Limb (tissue), 2 donors: ENCODE measurements around the gene KLF12.

Experiments
- DNase-seq, 2 donors: peaks; one replicate each; pipeline ENCODE4 v3.0.0-alpha.2; 2016; ENCODE audit errors: extremely low spot score in 2 of 2

Gene KLF12

DNA sequence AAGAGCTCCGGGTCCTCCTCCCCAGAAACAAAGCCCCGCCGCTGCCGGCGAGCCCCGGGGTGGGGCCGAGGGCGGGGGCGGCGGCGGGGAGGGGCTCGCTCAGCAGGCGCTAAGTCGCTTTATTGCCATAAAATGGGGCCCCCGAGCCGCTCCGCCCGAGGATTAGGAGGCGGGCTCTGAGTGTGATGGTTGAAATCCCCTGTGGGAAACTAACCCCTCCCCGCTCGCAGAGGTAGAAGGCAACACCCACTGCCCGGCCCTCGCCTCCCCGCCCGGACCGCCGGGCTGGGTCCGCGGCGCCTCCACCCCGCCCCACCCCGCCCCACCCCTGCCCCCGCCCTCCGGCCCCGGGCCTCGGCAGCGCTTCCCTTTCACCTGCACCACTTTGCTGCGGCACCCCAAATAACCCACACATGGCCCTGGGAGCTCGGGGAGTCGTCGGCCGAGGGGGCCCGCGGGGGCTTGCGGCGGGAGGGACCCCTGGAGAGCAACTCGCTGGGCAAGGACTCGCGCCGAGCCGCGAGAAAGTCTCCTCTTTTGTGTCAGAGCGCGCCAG lies at the start of gene KLF12:
TSS of gene KLF12 (minus strand) at position 184 of the 556 bp plus-strand sequence.
- DNase-seq, result peak; percentile 92

DNA sequence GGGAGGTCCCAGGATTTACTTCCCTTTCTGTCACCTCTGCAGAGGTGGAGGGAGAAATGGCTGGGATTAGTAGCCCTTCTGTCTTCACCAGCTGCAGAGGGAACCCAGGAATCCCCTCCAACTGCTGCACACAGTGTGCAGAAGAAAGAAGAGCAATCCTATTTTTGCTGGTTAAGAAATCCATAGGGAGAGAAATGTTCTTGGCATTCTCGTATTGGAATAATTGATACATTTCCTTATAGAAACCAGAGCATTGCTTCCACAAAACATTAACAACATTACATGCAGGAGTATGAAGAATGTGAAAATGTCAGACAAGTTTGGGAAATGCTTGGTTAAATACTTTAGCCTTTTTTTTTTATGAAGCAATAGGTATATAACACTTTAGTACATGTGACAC lies 48.3 kb upstream of the KLF12 start:
- no peak for DNase-seq

DNA sequence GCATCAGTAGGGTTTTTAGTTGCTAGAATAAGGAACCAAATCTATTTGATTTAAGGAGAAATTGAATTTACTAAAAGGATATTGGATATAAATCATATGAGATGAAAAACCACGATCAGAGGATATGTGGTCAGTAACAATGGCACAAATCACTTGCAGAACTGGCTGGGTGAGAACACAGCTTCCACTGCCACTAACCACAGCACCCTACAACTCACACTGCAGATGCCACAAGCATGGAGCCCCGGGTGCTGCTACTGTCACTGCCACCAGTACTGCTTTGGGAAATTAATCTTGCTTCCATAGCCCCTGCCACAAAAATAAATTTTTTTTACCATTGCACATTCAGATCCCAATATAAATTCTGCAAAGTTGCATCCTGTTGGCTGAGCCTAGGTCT lies 40.6 kb upstream of the KLF12 start:
- no peak for DNase-seq

DNA sequence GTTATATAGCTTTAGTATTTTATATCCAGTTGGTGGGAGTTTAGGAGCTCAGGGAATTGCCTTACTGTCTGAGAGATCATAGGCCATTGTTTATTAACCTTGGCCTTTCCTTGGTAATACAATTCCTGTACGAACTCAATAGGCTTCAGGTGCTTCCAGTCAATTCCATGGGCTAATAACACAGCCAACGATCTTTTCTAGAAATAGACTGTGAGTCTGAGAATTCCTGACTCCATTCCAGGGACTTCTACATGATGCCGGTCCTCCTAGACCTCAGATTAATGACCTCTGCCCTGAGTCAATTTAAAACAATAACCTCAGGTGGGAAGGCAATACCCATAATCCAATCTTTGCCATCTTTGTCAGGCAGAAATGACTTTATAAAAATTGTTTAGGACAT lies 39.6 kb upstream of the KLF12 start:
- DNase-seq, result no peak

DNA sequence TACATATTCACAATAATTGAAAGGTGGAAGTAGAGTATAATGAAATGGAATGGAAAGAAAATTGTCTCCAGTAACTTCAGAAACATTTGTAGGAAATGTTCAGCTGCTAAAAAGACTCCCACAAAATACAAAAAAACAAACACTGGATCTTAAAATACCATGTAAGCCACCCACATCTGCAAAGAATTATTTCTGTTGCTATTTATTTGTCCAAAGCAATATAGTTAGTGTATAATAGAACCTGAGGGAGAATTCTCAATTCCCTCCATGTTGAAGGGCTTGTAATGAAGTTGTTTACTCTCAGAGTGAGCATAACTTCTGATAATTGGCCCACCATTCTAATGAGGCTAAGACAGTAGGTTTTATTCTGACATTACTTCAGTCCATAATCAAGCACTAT lies 37.4 kb upstream of the KLF12 start:
- no peak for DNase-seq

DNA sequence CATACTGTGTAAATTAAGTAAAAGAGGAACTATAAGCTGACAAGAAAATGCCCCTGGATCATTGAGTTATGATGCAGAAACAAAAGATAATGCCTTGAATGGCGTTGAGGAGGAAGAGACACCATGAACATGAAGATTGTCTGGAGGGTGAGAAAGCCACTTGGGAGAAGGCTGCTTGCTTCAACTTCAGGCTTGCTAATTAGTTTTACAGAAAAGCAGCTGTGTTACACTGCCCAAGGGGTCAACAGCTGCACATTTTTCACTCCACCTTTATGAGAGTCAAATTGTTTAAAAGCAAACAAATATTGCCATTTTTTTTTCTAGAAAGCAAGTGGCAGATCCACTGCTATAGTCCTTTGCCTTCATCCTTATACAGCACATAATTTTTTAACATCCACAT lies 35.5 kb upstream of the KLF12 start:
- DNase-seq, result no peak

DNA sequence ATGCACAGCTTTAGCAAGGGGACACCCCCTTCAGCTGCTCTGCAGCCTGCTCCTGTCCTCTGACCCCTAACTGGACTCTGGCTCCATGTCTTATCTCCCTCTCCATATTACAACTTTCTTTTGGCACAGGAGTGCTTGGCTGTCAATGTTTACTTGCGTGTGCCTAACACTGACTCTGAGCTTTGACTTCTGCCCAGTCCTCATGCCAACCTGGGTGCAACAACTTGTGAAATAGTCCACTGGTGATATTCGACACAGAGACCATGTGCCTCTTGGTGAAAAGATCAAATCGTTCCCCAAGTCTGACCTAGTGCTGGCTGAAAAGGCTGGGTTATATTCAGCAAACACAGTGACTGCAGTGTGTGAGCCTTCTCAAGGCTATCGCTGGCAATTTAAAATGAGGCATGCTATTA lies 34.1 kb upstream of the KLF12 start:
- DNase-seq, result no peak

DNA sequence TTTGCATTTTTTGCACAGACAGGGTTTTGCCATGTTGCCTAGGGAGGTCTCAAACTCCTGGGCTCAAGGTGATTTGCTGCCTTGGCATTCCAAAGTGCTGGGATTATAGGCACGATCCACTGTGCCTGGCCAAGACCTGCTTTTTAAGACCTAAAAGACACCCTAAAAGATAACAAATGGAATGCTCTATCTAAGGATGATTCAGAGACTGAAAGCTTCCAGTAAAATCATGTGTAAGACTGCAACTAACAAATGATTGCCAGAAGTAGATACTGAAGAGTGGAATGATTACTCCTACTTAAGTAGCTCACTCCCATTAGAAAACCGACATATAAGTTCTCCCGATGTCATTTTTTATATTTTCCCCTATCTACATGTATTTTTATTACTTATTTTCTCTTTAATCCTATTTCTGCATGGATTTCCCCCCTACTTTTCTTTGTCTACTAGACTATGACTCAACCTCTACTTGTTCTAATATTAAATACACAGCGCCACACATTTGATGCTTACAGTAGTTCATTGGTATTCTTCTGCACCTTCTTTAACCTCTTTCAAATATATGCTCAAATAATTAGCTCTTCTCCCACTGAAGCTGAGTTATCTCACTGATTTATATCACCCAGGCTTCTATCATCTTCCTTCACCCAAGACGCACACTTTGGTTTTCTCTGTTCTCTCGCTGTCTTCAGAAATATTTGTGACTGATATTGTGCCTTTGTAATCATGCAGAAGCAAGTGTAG lies 32.2 kb upstream of the KLF12 start:
- DNase-seq, result no peak

DNA sequence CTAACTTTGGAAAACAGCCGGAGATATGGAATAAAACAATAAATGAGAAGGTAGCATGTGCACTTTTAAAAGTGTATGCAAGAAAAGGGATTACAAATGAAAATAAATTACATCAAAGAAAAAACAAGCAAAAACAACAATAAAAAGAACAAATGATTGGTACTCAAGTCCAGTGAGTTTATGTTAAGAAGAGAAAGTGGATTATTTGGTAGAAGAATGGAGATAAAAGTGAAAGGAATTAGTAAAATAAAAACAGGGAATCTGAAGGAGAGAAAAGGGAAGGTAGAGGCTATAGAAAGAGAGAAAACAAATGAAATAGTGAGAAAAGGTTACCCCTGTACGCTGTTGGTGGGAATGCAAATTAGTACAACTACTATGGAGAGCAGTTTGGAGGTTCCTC lies 28.6 kb upstream of the KLF12 start:
- DNase-seq, result no peak

DNA sequence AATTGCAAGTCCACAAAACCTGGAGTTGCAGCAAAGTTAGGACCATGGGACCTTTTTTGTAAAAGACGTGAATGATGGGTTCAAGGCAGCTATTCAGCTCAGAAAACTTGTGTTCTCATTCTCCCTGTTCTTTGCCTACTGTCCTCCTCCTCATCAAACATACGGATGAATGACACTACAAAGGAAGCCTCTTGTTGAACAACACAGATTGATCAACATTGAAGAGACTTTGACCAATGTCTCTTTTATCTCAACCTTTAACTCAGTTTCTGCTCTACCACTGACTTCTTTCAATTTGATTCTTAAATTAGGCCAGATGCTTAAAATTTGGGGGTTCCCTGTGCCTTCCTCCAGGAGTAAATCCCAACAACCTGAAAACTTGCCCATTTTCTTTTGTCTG lies 27.9 kb upstream of the KLF12 start:
- DNase-seq, result no peak

DNA sequence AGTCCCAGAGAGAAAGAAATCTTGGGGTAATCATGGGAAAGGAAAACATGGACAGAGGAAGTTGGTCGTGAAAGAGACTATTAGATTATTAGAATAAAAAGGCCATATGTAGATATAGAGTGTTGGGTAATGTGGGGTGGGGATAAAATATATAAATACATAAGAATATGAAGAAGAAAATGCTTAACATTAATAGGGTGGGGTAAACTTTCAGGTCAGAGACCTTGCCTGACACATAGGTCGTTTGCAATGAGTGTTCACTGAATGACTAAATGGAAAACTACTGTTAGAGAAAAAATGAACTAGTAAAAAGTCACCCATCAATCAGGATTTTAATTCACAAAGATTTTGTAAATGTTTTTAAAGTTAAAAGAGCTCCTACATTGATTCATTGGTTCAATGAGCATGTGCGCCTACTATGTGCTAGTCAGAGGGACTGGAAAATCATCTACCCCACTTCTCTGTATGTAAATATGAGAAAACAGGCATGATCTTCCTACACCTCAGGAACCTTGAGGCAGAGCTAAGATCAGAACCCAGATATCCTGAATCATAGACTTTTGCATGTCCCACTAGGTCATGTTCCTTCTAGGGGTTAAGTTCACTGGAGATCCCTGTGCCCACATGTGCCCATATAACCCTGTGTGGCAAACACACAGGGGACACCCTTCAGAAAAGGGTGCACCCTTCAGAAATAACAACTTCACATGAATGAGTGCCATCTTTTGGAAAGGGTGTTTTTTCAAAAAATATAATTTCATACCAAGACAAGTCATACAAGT lies 24.6 kb upstream of the KLF12 start:
- DNase-seq, result no peak

DNA sequence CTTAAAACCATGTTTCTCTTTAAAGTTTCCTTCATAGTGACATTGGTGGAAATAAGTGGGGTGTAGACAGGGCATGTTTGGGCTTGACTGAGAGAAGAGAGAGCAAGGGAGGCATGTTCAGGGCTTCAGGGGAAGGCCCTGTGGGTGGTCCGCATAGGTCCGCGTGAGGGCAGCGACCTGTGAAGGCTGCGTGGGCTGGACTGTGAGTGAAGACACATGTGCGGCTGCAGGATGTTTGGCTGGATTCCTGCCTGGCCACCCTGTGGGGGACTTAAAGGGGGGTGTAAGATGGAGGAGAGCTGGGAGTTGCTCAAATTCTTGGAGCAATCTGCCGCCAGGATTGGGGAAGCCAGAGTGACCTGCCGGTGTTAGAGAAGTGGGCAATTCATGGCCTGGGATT lies 23.8 kb upstream of the KLF12 start:
- peak in 1 of 2 donors; percentile 42 for DNase-seq

DNA sequence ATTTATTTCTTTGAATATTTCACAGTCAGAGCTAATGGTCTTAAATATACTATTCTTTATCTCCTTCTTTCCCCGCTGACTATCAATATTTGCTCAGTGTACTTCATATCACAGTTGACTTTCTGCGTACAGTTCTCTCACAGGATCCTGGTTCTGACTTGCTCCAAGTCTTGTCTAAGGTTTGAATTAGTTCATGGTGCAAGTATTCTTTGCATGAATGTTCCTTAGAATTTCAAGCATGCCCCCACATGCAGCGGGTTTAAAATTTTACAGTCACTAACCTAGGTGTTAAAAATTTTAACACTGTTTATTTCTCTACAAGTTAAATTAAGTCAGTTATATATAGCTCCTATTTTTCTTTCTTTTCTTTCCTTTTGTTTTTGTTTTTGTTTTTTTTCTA lies 20.8 kb upstream of the KLF12 start:
- DNase-seq, result no peak

DNA sequence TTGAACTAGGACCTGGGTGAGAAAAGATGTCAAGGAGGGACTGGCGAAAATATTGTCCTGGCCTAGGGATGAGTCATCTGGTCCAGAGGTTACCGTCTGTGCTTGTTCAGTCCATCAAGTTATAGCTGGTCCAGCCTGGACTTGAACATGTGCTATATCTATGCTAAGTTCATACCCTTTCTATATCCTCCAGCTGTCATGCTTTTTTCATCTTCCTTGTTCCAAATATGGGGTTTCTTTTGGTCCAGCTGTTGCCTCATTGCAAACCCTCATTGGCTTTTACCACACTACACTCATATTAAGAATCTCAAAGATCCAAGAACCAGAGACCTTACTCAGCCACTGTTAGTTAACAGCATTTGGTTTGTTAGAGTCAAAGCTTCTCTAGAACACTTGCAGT lies 19.1 kb upstream of the KLF12 start:
- DNase-seq, result no peak

DNA sequence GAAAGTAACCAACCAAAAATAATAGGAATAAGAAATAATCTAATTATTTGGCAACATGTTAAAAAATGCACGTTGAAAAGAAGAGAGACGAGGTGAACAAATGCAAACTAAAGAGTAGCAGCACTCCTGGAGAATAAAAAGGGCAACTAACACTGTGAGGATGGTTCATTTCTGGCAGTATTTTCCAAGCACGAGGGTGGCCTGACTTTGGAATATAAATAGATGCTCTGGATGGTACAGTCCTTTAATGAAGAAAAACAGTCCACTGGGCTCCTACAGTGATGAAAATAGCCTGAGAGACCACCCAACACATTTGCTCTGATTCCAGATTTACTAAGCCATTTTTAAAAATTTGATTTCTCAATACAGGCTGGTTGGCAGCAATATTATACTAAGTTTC lies 17.7 kb upstream of the KLF12 start:
- DNase-seq, result no peak

DNA sequence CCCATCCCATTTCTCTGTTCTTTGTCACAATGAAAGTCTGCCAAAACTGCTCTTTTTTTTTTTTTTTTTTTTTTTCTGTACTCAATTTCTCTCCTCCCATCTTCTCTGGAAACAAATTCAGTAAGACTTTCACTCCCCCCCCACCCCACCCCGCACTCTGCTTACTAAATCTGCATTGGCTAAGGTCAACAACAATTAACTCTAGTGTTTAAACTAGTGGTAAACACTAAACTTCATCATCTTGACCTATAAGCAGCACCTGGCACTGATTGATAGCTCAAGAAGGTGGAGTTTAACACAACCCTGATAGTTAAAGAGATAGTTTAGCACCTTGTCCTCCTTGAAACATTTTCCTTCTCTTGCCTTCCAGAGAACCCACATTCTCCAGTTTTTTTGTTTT lies 14.1 kb upstream of the KLF12 start:
- no peak for DNase-seq

DNA sequence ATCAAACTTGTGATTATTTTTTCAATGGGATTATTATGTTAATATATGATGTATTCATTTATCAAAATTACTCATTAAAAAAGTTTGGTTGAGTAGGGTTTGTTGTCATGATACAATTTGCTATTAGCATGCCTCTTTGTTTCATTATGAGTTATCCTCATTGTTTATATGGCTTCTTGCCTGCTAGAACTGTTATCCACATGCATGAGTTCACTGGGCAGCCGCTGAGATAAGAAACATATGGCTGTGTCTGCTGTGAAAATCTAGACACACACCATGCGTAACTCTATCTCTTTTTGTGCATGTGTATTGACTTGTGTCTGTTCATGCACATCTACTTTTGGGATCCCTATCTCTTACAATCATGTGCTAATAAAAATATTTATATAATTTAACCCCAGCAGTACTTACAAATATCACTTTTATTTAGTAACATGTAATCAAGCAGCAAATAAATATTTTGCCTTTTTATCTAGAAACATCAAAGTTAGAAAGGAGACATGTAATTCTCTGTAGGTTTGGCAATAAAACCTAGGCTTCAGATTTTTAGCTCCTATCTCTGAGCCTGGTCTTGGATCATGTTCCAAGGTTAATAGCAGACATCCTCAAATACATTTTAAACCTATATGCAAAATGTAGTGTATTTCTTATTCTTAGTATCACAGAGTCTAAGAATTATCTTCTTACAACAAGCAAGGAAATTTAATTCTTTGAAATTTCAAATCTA lies 11.2 kb upstream of the KLF12 start:
- peak in 1 of 2 donors; percentile 55 for DNase-seq

DNA sequence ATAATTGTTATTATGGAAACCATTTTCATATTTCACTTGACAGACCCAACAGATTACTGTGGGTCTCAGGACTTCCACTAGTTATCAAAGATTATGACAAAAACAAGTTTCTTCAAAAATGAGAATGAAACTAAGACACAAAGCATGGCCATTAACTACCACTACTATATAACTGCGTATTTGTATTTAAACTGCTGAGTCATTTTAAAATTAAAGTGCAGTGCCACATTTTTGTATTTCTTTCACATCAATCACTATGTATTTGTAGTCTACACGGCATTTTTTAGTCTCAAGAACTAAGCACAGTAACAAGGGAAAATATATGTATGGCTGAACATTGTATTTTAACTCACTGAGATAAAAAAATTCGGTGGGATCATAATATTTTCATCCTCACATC lies 10.1 kb upstream of the KLF12 start:
- DNase-seq, result no peak

DNA sequence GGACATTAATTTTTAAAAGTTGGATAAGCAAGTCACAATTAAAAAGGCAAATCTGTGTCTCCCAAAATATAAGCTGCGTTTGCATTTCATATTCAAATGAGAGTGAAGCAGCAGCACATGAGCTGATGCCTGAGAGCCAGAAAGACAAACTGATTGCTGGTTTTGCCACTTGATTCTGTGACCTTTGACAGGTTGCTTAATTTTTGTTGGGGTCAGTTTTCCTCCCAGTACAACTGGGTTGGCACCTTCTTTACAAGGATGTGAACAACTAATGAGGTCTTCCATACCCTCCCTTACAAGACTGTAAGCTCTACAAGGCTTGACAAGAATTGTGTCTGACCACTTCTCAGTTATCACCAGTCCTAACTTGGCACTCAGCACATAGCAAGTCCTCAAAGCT lies 8.1 kb upstream of the KLF12 start:
- no peak for DNase-seq

DNA sequence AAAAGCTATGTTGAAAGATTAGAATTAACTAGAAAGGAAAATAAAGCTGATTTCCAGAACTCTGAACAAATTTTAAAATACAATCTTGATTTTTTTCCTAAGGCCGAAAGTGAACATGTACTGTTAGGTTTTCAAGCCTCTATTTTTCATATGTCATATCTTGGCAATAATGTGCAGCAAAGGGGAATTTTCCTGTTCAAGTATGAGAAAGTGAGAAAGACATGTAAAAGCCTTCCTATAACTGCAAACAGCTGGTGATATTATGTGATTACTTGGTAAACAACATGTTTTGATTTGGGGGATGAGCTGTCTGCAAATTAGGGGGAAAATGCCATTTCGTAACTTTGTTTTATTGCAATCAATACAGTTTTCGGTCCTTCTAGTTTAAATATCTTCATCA lies 4.0 kb upstream of the KLF12 start:
- DNase-seq, result no peak

DNA sequence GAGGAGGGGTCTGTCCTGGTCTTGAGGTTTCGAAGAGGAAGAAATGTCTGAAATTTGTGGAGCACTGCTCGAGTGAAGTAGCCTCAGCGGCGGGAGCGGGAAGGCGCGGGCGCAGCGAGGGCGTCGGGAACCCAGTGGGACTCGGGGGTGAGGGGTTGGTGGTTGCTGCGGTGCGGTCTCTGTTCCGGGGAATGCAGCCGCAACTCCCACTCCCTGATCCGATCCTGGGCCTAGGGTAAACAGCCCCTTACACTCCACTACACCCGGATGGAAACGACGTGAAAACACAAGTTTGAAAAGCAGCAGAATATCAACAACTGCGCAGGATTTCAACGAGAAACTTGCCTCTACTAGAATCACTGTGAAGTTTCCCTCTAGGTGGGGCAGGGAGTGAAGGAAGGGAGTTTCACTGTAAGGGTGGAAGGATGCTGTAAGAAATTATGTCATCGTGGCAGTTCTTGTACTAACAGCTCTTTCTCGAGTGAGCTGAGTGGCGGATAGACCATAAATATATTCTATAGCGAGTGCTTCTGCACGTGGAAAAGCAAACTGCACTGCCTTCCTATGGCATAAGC lies 2.0 kb upstream of the KLF12 start:
- peak; percentile 75 to 77 for DNase-seq
